Neural progenitor cell (in vitro differentiated cells): ENCODE results near the gene CERS4.

ENCODE experiments used
- CTCF ChIP-seq: fragments of 200-600 bp; sonication (generic); IDR thresholded peaks from 2 replicates; pipeline ENCODE4 v1.5.1; 2017; ENCODE audit warnings: antibody characterized with exemption, mild to moderate bottlenecking
- EZH2 ChIP-seq: fragments of 200-600 bp; sonication (generic); IDR thresholded peaks from 2 replicates; pipeline ENCODE4 v1.6.1; 2017; ENCODE audit warnings: antibody characterized with exemption, mild to moderate bottlenecking, moderate library complexity
- EZH2phosphoT487 ChIP-seq: fragments of 200-600 bp; sonication (generic); IDR thresholded peaks from 2 replicates; pipeline ENCODE4 v1.6.1; 2017; ENCODE audit warnings: antibody characterized with exemption

GRCh38 chr19:8248348-8249328 lies 39.5 kb downstream of the CERS4 start:
- TF ChIP-seq CTCF (no peak), EZH2 (no peak), EZH2phosphoT487 (no peak)
